T follicular helper cell (primary cell): ENCODE data around the gene TNS3.

ENCODE experiments used
- DNase-seq: peaks from one replicate; pipeline ENCODE4 v3.0.0-alpha.2; 2020; ENCODE audit warnings: low read depth

Gene TNS3

GRCh38 chr7:47225387-47226131, 356.4 kb downstream of the TNS3 start:
- no peak for DNase-seq
